Caco-2 (cell line): ENCODE results near the gene SMARCA4. TPM values are rescaled to one million over a fixed set of nuclear protein-coding genes. Genes with fewer than 3 reads are reported as not detected.
A peak's percentile ranks its signal among the peaks of the same experiment; 100 is the strongest.
"Not testable (repeated sequence)": the region's sequence is repeated elsewhere in the genome, so short reads cannot be mapped to it uniquely, and the experiment has no call there.

Source experiments
- BruUV-seq: library from RNA; stranded (reverse); fragments of 400-500 nt; replicated peaks from 2 replicates; lab custom pipeline; 2021; lab: Mats Ljungman, UMichigan
- CTCF ChIA-PET: fragments of 300-600 bp; sonication (Branson Sonifier 250); formaldehyde crosslinking; loops from one replicate; lab custom pipeline; 2022; ENCODE audit warnings: antibody characterized with exemption; lab: Charles Lee
- POLR2A ChIA-PET: fragments of 300-600 bp; sonication (Branson Sonifier 250); formaldehyde crosslinking; loops from one replicate; lab custom pipeline; 2022; ENCODE audit warnings: antibody characterized with exemption; lab: Charles Lee
- DNase-seq, 2 experiments: peaks; one replicate each; pipeline versions ENCODE4 v3.0.0 to v3.0.0-alpha.2; 2020 to 2022
- H3K27me3 ChIP-seq: replicated peaks from 2 replicates; pipeline ENCODE4 v1.6.0; 2011; ENCODE audit warnings: low read length; ENCODE audit not compliant: control insufficient read depth, insufficient read depth
- H3K36me3 ChIP-seq: 2 replicates; pipeline ENCODE4 v1.5.1; 2011; ENCODE audit warnings: low read length; ENCODE audit not compliant: control insufficient read depth, insufficient read depth
- H3K4me1 ChIP-seq: fragments of 250-450 bp; sonication (Bioruptor Pico); 2 replicates; pipeline ENCODE4 v1.5.1; 2020; ENCODE audit warnings: mild to moderate bottlenecking
- H3K4me3 ChIP-seq: 2 replicates; pipeline ENCODE4 v1.5.1; 2011; ENCODE audit warnings: low read depth, mild to moderate bottlenecking, control low read depth, low read length
- H3K9me3 ChIP-seq: fragments of 250-450 bp; sonication (Bioruptor Pico); 2 replicates; pipeline ENCODE4 v1.5.1; 2020; ENCODE audit warnings: mild to moderate bottlenecking, moderate library complexity
- H3K27ac Mint-ChIP-seq: one replicate; pipeline ENCODE4 v1.8.0; 2022; ENCODE audit warnings: mixed read lengths; ENCODE audit not compliant: unreplicated experiment
- H3K27me3 Mint-ChIP-seq: one replicate; pipeline ENCODE4 v1.8.0; 2022; ENCODE audit warnings: mixed read lengths; ENCODE audit not compliant: insufficient read depth, unreplicated experiment
- H3K36me3 Mint-ChIP-seq: one replicate; pipeline ENCODE4 v1.8.0; 2022; ENCODE audit warnings: mild to moderate bottlenecking, mixed read lengths; ENCODE audit not compliant: insufficient read depth, unreplicated experiment
- H3K4me1 Mint-ChIP-seq: one replicate; pipeline ENCODE4 v1.8.0; 2022; ENCODE audit warnings: low read depth, mixed read lengths; ENCODE audit not compliant: unreplicated experiment
- H3K4me3 Mint-ChIP-seq: one replicate; pipeline ENCODE4 v1.8.0; 2022; ENCODE audit warnings: mild to moderate bottlenecking, moderate library complexity, mixed read lengths; ENCODE audit not compliant: unreplicated experiment
- H3K9me3 Mint-ChIP-seq: one replicate; pipeline ENCODE4 v1.8.0; 2022; ENCODE audit warnings: mixed read lengths; ENCODE audit not compliant: unreplicated experiment
- intact Hi-C: fragments of 100-400 bp; cut with micrococcal nuclease; formaldehyde crosslinking; loops from one replicate; pipeline ENCODE4 v1.10.0; 2022; ENCODE audit not compliant: unreplicated experiment
- total RNA-seq: library from RNA; stranded (reverse); gene quantifications from 2 replicates; pipeline ENCODE4 v1.2.3, GENCODE V29; 2022
- TF ChIP-seq, protein P1 (sequence below), 2 experiments: fragments of 200-600 bp in 1 of 2; IDR thresholded peaks; 1 replicate in 1 of 2; 2 replicates in 1 of 2; pipeline versions ENCODE4 v1.5.1 to v1.8.0; 2011 to 2022; ENCODE audit warnings: antibody characterized with exemption in 1 of 2, control low read depth in 1 of 2, inconsistent platforms in 1 of 2, low read depth in 1 of 2, low read length in 1 of 2, mild to moderate bottlenecking in 1 of 2, moderate library complexity in 1 of 2; ENCODE audit not compliant: insufficient read depth in 1 of 2, severe bottlenecking in 1 of 2, unreplicated experiment in 1 of 2

Gene SMARCA4
- total RNA-seq, 1 experiment from 2014 or later, result 171 TPM

DNA sequence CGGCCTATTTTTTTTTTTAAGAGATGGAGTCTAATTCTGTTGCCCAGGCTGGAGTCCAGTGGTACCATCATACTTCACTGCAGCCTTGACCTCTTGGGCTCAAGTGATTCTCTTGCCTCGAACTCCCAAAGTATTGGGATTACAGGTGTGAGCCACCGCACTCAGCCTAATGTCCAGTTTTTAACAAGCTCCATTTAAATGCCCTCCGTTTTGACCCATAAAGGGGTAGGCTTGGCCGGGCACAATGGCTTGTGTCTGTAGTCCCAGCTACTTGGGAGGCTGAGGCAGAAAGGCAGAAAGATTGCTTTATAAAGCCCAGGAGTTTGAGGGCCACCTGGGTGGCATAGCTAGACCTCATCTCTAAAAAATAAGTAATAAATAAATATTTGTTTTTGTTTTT is 140.2 kb downstream of the SMARCA4 start:
- no peaks in the 10 kb centered on the region for H3K9me3 ChIP-seq
- H3K36me3 Mint-ChIP-seq, result peaks cover 96% of the 10 kb centered on the region
- no peak overlapping the region for H3K4me3 Mint-ChIP-seq
- CTCF ChIA-PET, result interaction anchor here (0.7 kb wide), 1 partner anchor 54 kb away, joined by 6 read pairs; no protein-coding TSS in a partner anchor
- no peaks in the 10 kb centered on the region for H3K4me1 Mint-ChIP-seq
- no TSS peak for BruUV-seq
- H3K27me3 Mint-ChIP-seq, result no peaks in the 10 kb centered on the region
- TF ChIP-seq, protein P1, sequence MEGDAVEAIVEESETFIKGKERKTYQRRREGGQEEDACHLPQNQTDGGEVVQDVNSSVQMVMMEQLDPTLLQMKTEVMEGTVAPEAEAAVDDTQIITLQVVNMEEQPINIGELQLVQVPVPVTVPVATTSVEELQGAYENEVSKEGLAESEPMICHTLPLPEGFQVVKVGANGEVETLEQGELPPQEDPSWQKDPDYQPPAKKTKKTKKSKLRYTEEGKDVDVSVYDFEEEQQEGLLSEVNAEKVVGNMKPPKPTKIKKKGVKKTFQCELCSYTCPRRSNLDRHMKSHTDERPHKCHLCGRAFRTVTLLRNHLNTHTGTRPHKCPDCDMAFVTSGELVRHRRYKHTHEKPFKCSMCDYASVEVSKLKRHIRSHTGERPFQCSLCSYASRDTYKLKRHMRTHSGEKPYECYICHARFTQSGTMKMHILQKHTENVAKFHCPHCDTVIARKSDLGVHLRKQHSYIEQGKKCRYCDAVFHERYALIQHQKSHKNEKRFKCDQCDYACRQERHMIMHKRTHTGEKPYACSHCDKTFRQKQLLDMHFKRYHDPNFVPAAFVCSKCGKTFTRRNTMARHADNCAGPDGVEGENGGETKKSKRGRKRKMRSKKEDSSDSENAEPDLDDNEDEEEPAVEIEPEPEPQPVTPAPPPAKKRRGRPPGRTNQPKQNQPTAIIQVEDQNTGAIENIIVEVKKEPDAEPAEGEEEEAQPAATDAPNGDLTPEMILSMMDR (IDR thresholded peaks at IDR 0.05; ENCODE audit: insufficient read depth in 1 of 2, low read depth in 1 of 2, low read length in 1 of 2, severe bottlenecking in 1 of 2, unreplicated experiment in 1 of 2), result no peak
- H3K9me3 Mint-ChIP-seq, result no peaks in the 10 kb centered on the region
- no peaks in the 10 kb centered on the region for H3K27me3 ChIP-seq
- H3K4me3 ChIP-seq, result no peak overlapping the region
- POLR2A ChIA-PET, result no interaction called here
- DNase-seq, result no peak
- H3K36me3 ChIP-seq, result peaks cover 12% of the 10 kb centered on the region
- intact Hi-C loops, result no loop called here
- H3K4me1 ChIP-seq, result peaks cover 2% of the 10 kb centered on the region; the same call in 1 of the 2 replicates
- no peak overlapping the region for H3K27ac Mint-ChIP-seq

GRCh38 chr19:11102944-11103343 is 142.1 kb downstream of the SMARCA4 start:
- Mint-ChIP-seq H3K36me3 (peaks cover 98% of the 10 kb centered on the region), H3K27ac (peak overlapping the region; percentile 39), H3K9me3 (no peaks in the 10 kb centered on the region), H3K4me3 (no peak overlapping the region), H3K4me1 (no peaks in the 10 kb centered on the region), H3K27me3 (no peaks in the 10 kb centered on the region)
- Histone ChIP-seq H3K27me3 (no peaks in the 10 kb centered on the region), H3K9me3 (no peaks in the 10 kb centered on the region), H3K4me1 (no peaks in the 10 kb centered on the region), H3K4me3 (no peak overlapping the region), H3K36me3 (peaks cover 13% of the 10 kb centered on the region)
- POLR2A ChIA-PET, result no interaction called here
- no peak for DNase-seq
- CTCF ChIA-PET, result no interaction called here
- TF ChIP-seq, protein P1 (IDR thresholded peaks at IDR 0.05; ENCODE audit: insufficient read depth in 1 of 2, low read depth in 1 of 2, low read length in 1 of 2, severe bottlenecking in 1 of 2, unreplicated experiment in 1 of 2), result no peak
- BruUV-seq, result no TSS peak
- intact Hi-C loops, result no loop called here

GRCh38 chr19:11103667-11104066 is 142.8 kb downstream of the SMARCA4 start:
- H3K4me1 Mint-ChIP-seq, BruUV-seq, H3K27me3 Mint-ChIP-seq, H3K9me3 Mint-ChIP-seq, H3K27me3 ChIP-seq, intact Hi-C loops, H3K9me3 ChIP-seq, H3K4me1 ChIP-seq, H3K4me3 Mint-ChIP-seq, H3K4me3 ChIP-seq, POLR2A ChIA-PET, DNase-seq, CTCF ChIA-PET: not testable (repeated sequence)
- Mint-ChIP-seq H3K27ac (peak overlapping the region; percentile 39), H3K36me3 (peaks cover 100% of the 10 kb centered on the region)
- H3K36me3 ChIP-seq, result peaks cover 16% of the 10 kb centered on the region
